Cardiac muscle cell (in vitro differentiated cells and primary cell): Measurements from ENCODE around the gene MTMR12. TPM values are rescaled to one million over a fixed set of nuclear protein-coding genes. Genes with fewer than 3 reads are reported as not detected.
A peak's percentile ranks its signal among the peaks of the same experiment; 100 is the strongest.
"Not testable (repeated sequence)": the region's sequence is repeated elsewhere in the genome, so short reads cannot be mapped to it uniquely, and the experiment has no call there.

Experiments
- DNase-seq, 2 donors: peaks; one replicate each; pipeline versions ENCODE4 v3.0.0 to v3.0.0-alpha.2; 2010 to 2017; ENCODE audit warnings: low read depth in 1 of 2, low spot score in 1 of 2
- H3K27ac ChIP-seq: fragments of 200-600 bp; sonication (generic); 2 replicates; pipeline ENCODE4 v1.5.1; 2016
- H3K27me3 ChIP-seq: fragments of 200-600 bp; sonication (generic); 2 replicates; pipeline ENCODE4 v1.6.0; 2016; ENCODE audit warnings: control low read depth
- H3K36me3 ChIP-seq: fragments of 200-600 bp; sonication (generic); 2 replicates; pipeline ENCODE4 v1.5.1; 2016; ENCODE audit warnings: control low read depth
- H3K4me1 ChIP-seq: fragments of 200-600 bp; sonication (generic); 2 replicates; pipeline ENCODE4 v1.8.1; 2017; ENCODE audit warnings: low read depth, mild to moderate bottlenecking, mixed run types
- H3K4me3 ChIP-seq: fragments of 200-600 bp; sonication (generic); 2 replicates; pipeline ENCODE4 v1.5.1; 2016; ENCODE audit warnings: mild to moderate bottlenecking
- H3K9me3 ChIP-seq: fragments of 200-600 bp; sonication (generic); 2 replicates; pipeline ENCODE4 v1.5.1; 2017; ENCODE audit warnings: low read depth, mild to moderate bottlenecking, control low read depth
- CTCF ChIP-seq: IDR thresholded peaks from 2 replicates; pipeline ENCODE4 v1.5.1; 2012; ENCODE audit warnings: low read depth, mild to moderate bottlenecking, low read length
- polyA plus RNA-seq: library from polyadenylated mRNA; unstranded; fragments of >200 nt; fragmentation: Nextera tagmentation; extraction: Ambion mirVana; gene quantifications from 2 replicates; pipeline ENCODE4 v1.2.1, GENCODE V29; 2016
- total RNA-seq: library from RNA; depleted of rRNA; stranded (reverse); fragments of >200 nt; gene quantifications from 2 replicates; pipeline ENCODE4 v1.2.3, GENCODE V29; 2016

MTMR12 gene
- total and polyA plus RNA-seq, 2 experiments from 2014 or later: 11.3 to 11.6 TPM

- no peaks in the 10 kb centered on the region for H3K27me3 ChIP-seq
- no peaks in the 10 kb centered on the region for H3K4me1 ChIP-seq
- TF ChIP-seq CTCF: no peak
Measured at GRCh38 chr5:32285510-32286138, 27.1 kb downstream of the MTMR12 start.

GRCh38 chr5:32283539-32284377 lies 29.0 kb downstream of the MTMR12 start:
- DNase-seq: peak in 1 of 2 donors; percentile 33
- no peak for TF ChIP-seq CTCF
- Histone ChIP-seq H3K27ac (no peak overlapping the region), H3K27me3 (no peaks in the 10 kb centered on the region), H3K36me3 (no peaks in the 10 kb centered on the region), H3K4me1 (no peaks in the 10 kb centered on the region), H3K4me3 (no peak overlapping the region), H3K9me3 (no peaks in the 10 kb centered on the region)

More at GRCh38 chr5:32285510-32286138, 27.1 kb downstream of the MTMR12 start:
- Histone ChIP-seq H3K36me3 (no peaks in the 10 kb centered on the region), H3K4me3 (no peak overlapping the region), H3K9me3 (no peaks in the 10 kb centered on the region), H3K27ac (no peak overlapping the region)
- DNase-seq: no peak

GRCh38 chr5:32283061-32283460 lies 29.7 kb downstream of the MTMR12 start:
- DNase-seq: no peak
- Histone ChIP-seq H3K4me1 (no peaks in the 10 kb centered on the region), H3K36me3 (no peaks in the 10 kb centered on the region), H3K27ac (no peak overlapping the region), H3K27me3 (no peaks in the 10 kb centered on the region), H3K4me3 (no peak overlapping the region), H3K9me3 (no peaks in the 10 kb centered on the region)
- no peak for TF ChIP-seq CTCF

GRCh38 chr5:32282633-32283032 lies 30.1 kb downstream of the MTMR12 start:
- Histone ChIP-seq H3K27me3 (no peaks in the 10 kb centered on the region), H3K4me3 (no peak overlapping the region), H3K27ac (no peak overlapping the region), H3K9me3 (no peaks in the 10 kb centered on the region), H3K4me1 (no peaks in the 10 kb centered on the region), H3K36me3 (no peaks in the 10 kb centered on the region)
- TF ChIP-seq CTCF: no peak
- no peak for DNase-seq

GRCh38 chr5:32281378-32282133 lies 31.2 kb downstream of the MTMR12 start:
- DNase-seq, H3K27ac ChIP-seq, H3K4me3 ChIP-seq, H3K9me3 ChIP-seq, H3K27me3 ChIP-seq, H3K36me3 ChIP-seq, H3K4me1 ChIP-seq: not testable (repeated sequence)
